GM12864 (cell line): ENCODE data around the gene ATP5PD.
"Not testable (repeated sequence)": the region's sequence is repeated elsewhere in the genome, so short reads cannot be mapped to it uniquely, and the experiment has no call there.

Source experiments
- DNase-seq: peaks from one replicate; pipeline ENCODE4 v3.0.0-alpha.2; 2011; ENCODE audit warnings: low read depth
- H3K4me3 ChIP-seq: 2 replicates; pipeline ENCODE4 v1.5.1; 2011; ENCODE audit warnings: mild to moderate bottlenecking, low read depth, low read length, control low read depth
- TF ChIP-seq, protein P1 (sequence below): IDR thresholded peaks from 2 replicates; pipeline ENCODE4 v1.5.1; 2011; ENCODE audit warnings: low read depth, mild to moderate bottlenecking, moderate library complexity, low read length, control low read depth, inconsistent platforms; ENCODE audit errors: missing control alignments

Gene ATP5PD

DNA sequence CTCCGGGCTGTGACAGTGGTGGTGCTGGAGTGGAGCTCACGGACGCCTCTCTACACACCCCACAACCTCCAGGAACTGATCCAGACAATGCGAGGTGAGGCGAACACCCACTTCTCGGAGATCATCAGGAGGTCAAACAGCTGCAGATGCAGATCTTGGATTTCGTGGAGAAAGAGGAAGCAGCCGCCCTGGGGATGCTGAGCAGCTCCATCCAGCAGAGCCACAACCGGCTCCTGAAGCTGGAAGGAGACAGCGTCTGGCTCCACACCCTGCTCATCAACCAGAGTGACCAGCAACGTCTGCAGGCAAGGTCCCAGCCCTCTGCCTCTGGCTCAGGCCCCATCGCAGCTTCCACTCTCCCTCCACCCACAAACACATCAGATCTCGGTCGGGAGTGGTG, 27.8 kb upstream of the ATP5PD start:
- TF ChIP-seq, protein P1, sequence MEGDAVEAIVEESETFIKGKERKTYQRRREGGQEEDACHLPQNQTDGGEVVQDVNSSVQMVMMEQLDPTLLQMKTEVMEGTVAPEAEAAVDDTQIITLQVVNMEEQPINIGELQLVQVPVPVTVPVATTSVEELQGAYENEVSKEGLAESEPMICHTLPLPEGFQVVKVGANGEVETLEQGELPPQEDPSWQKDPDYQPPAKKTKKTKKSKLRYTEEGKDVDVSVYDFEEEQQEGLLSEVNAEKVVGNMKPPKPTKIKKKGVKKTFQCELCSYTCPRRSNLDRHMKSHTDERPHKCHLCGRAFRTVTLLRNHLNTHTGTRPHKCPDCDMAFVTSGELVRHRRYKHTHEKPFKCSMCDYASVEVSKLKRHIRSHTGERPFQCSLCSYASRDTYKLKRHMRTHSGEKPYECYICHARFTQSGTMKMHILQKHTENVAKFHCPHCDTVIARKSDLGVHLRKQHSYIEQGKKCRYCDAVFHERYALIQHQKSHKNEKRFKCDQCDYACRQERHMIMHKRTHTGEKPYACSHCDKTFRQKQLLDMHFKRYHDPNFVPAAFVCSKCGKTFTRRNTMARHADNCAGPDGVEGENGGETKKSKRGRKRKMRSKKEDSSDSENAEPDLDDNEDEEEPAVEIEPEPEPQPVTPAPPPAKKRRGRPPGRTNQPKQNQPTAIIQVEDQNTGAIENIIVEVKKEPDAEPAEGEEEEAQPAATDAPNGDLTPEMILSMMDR: no peak
- no peak for DNase-seq
- H3K4me3 ChIP-seq: no peak overlapping the region

DNA sequence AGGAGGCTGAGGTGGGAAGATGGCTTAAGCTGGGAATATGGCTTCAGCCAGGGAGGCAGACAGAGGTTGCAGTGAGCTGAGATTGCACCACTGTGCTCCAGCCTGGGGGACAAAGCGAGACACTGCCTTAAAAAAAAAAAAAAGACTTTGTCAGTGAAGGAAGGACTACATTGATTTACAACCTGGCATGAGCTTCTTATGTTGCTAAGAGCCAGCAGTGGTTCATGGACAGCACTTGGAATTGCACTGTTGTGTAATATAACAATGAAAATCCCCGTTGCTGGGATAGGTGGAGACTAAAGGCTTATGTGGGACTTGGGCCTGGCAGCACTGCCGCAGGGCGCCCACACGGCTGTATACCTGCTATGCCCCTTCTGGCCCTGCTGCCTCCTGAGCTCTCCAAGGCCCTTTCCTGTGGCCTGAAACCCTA, 26.9 kb upstream of the ATP5PD start:
- TF ChIP-seq, protein P1: no peak
- no peak overlapping the region for H3K4me3 ChIP-seq
- no peak for DNase-seq

DNA sequence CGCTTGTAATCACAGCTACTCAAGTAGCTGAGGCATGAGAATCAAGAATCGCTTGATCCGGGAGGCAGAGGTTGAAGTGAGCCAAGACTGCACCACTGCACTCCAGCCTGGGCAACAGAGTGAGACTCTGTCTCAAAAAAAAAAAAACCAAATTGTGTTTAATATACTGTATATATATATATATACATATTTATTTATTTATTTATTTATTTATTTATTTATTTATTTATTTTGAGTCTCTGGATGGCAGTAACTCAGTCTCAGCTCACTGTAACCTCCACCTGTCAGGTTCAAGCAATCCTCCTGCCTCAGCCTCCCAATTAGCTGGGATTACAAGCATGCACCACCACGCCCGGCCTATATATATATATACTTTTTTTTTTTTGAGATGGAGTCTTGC, 26.1 kb upstream of the ATP5PD start:
- H3K4me3 ChIP-seq, DNase-seq: not testable (repeated sequence)

DNA sequence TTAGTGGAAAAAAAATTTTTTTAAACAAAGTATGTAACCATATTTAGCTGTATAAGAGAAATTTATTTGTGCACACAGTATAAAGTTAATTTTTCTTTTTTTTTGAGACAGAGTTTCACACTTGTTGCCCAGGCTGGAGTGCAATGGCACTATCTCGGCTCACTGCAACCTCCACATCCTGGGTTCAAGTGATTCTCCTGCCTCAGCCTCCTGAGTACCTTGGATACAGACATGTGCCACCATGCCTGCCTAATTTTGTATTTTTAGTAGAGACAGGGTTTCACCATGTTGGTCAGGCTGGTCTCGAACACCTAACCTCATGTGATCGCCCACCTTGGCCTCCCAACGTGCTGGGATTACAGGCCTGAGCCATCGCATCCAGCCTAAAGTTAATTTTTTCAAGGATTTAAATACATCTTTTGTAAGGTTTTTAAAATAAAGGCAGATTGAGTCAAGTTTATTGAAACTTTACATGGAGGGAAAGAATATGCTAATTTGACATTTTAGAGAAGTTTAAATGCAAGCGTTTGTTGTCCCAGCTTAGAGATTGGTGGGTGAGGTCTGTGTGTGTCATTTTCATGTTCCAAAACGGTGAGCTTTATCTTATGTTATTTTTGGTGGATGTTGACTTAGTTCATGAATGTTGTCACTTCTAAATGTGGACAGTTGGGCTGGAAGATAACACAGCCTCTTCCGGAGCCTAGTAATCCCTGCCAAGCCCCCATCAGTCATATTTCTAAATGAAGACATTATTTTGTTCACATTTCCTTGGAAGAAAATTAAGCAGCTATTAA, 24.9 kb upstream of the ATP5PD start:
- not testable (repeated sequence) for DNase-seq, H3K4me3 ChIP-seq

DNA sequence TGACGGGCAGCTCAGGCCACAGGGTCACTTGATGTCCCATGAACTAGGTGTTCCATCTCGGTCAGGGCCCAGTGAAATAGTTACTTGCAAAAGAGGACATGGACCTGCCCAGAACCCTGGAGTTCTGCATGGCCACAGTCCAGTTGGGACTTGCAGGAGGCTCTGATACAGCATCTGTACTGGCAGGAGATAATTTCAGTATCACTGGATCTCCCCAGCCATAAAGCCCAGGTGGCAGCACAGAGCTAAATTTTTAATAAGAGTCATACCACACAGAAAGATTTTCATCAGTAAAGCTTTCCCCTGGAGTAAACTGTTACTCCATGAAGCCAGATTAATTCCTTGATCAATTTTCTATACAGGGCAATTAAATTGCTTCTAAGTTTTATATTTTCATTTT, 23.0 kb upstream of the ATP5PD start:
- TF ChIP-seq, protein P1: peak; percentile 13
- no peak overlapping the region for H3K4me3 ChIP-seq
- DNase-seq: no peak

DNA sequence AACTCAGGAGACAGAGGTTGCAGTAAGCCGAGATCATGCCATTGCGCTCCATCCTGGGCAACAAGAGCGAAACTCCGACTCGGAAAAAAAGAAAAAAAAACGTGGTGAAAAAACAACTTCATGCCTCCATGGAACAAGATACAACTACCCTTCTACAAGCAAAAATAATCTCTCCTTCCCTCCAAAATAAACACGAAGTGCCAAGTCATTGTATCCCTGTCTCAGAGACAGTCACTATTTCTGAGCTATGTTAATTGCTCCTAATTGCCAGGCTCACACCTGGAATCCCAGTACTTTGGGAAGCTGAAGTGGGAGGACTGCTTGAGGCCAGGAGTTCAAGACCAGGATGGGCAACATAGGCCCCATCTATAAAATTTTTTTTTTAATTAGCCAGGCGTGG, 22.0 kb upstream of the ATP5PD start:
- TF ChIP-seq, protein P1: no peak
- no peak for DNase-seq
- H3K4me3 ChIP-seq: no peak overlapping the region

DNA sequence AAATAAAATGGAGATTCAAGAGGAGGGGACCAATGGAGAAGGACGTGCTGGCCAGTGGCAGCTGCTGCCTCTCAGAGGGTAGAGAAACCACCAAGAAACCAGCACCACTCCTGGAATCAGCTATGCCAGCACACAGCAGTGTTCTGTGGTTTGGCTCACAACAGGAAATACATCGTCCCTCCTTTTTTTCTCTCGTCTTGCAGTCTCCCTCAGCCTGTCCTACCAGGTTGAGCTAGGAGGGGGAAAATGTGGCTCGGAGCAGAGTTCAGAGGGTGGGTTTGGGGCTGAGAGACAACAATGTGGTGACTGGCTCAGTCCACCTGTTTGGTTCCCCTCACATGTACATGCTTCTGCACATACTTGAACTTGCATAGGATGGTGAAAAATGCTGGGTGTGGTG, 21.1 kb upstream of the ATP5PD start:
- H3K4me3 ChIP-seq: no peak overlapping the region
- DNase-seq: no peak
- TF ChIP-seq, protein P1: no peak

DNA sequence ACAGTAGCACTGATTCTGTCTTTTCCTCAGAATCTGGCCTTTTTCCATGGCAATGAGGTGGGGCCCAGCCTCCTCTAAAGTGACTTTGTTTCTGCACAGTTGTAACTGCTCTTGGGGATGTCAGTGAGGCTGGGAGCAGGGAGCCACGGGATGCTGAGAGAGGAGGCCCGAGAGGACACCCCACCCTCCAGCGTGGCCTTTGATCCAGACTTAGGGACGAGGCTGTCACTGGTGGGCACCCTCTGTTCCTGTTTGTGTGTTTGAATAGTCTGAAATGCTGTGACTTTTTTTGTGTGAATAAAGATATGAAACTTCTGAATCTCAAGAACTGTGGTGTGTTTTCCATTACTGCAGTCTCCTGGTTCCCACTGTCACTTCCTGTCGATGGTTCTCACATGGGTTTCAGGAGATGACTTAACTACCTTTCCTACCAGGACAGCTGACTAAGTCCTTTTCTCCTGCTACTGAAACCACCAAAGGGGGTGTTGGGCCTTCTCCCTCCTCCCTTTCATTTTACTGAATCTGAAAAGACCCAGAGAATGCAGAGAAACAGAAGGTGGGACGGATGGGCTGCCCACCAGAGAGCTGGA, 18.9 kb upstream of the ATP5PD start:
- TF ChIP-seq, protein P1: no peak
- DNase-seq: no peak
- no peak overlapping the region for H3K4me3 ChIP-seq
